Stimulated activated CD8-positive, alpha-beta memory T cell treated with anti-CD3 and anti-CD28 coated beads, Interleukin-12 subunit alpha, Interleukin-12 subunit beta, amount 100 ng/mL, for 24 hours (primary cell): ENCODE measurements around the gene USP11.

Experiments used
- DNase-seq: peaks from one replicate; pipeline ENCODE4 v3.0.0-alpha.2; 2020; ENCODE audit errors: extremely low read depth

USP11 gene

GRCh38 chrX:47232803-47233332, at the start of gene USP11:
TSS of gene USP11 (plus strand) at chrX:47233009. CDS start at chrX:47233044, 35 bp downstream.
- DNase-seq, result no peak

- no peak for DNase-seq
Measured at GRCh38 chrX:47184486-47184885, 48.3 kb upstream of the USP11 start.

GRCh38 chrX:47185241-47185640, 47.6 kb upstream of the USP11 start:
- DNase-seq, result no peak

- no peak for DNase-seq
Measured at GRCh38 chrX:47186096-47186740, 46.6 kb upstream of the USP11 start.

GRCh38 chrX:47187106-47187677, 45.6 kb upstream of the USP11 start:
- no peak for DNase-seq

GRCh38 chrX:47189906-47190305, 42.9 kb upstream of the USP11 start:
- DNase-seq, result no peak

GRCh38 chrX:47190445-47191269, 42.2 kb upstream of the USP11 start:
- peak; percentile 60 for DNase-seq

- DNase-seq, result peak; percentile 17
Measured at GRCh38 chrX:47191331-47191730, 41.5 kb upstream of the USP11 start.

GRCh38 chrX:47191806-47192401, 40.9 kb upstream of the USP11 start:
- no peak for DNase-seq

GRCh38 chrX:47193475-47194193, 39.2 kb upstream of the USP11 start, which contains the start of gene UBA1:
TSS of gene UBA1 (plus strand) at chrX:47193829. CDS start at chrX:47198803, 4,974 bp downstream.
- DNase-seq, result peak; percentile 73

GRCh38 chrX:47194194-47194787, 38.5 kb upstream of the USP11 start:
- no peak for DNase-seq

GRCh38 chrX:47196098-47196497, 36.7 kb upstream of the USP11 start:
- no peak for DNase-seq

- no peak for DNase-seq
Measured at GRCh38 chrX:47197526-47197925, 35.3 kb upstream of the USP11 start.

- no peak for DNase-seq
Measured at GRCh38 chrX:47198026-47198686, 34.7 kb upstream of the USP11 start.

GRCh38 chrX:47198687-47199080, 34.1 kb upstream of the USP11 start:
- no peak for DNase-seq

GRCh38 chrX:47199286-47199685, 33.5 kb upstream of the USP11 start:
- DNase-seq, result no peak

GRCh38 chrX:47200385-47201150, 32.2 kb upstream of the USP11 start:
- no peak for DNase-seq

- no peak for DNase-seq
Measured at GRCh38 chrX:47201345-47201944, 31.4 kb upstream of the USP11 start.

GRCh38 chrX:47202316-47202715, 30.5 kb upstream of the USP11 start:
- no peak for DNase-seq
